Measurements from ENCODE around the gene KISS1R. TPM values are rescaled to one million over a fixed set of nuclear protein-coding genes. Genes with fewer than 3 reads are reported as not detected.

KISS1R gene
- total RNA-seq, 4 donors from 2014 or later = not detected

GRCh38 chr19:872266-872951 lies 44.7 kb upstream of the KISS1R start:
- H3K27ac ChIP-seq = peak overlapping the region; percentile 72 to 86 (median 76)
- in situ Hi-C loops (cut with MboI; ENCODE audit: low pct_ligation_motif_present in 1 of 4, low pct_unique_long_range_greater_than_20kb in 1 of 4, low sequenced_read_pairs in 3 of 4) = loop anchor here in 1 of 4 donors (25.0 kb wide), 1 partner anchor 115 kb away; the partner anchor contains the start of gene WDR18

GRCh38 chr19:873084-873483 lies 44.0 kb upstream of the KISS1R start:
- Histone ChIP-seq H3K36me3 (peaks cover 0 to 9% (median 2%) of the 10 kb centered on the region in 4 donors), H3K27me3 (no peaks in the 10 kb centered on the region), H3K4me3 (no peak overlapping the region), H3K27ac (peak overlapping the region in 3 of 4 donors; percentile 28 to 86 (median 37)), H3K4me1 (peaks cover 12 to 25% (median 18%) of the 10 kb centered on the region in 4 donors), H3K9me3 (no peaks in the 10 kb centered on the region)
- in situ Hi-C loops (cut with MboI; ENCODE audit: low pct_ligation_motif_present in 1 of 4, low pct_unique_long_range_greater_than_20kb in 1 of 4, low sequenced_read_pairs in 3 of 4) (loop anchor here in 1 of 4 donors (25.0 kb wide), 1 partner anchor 114 kb away; the partner anchor contains the start of gene WDR18), intact Hi-C loops (cut with DNase I; ENCODE audit: low total_unique reads) (no loop called here)
- peak; percentile 65 for DNase-seq
- TF ChIP-seq POLR2A (IDR thresholded peaks at IDR 0.05) = no peak
- no peak for TF ChIP-seq POLR2AphosphoS5 (IDR thresholded peaks at IDR 0.05)
- no peak for TF ChIP-seq CTCF (IDR thresholded peaks at IDR 0.05)
- TF ChIP-seq EP300 (IDR thresholded peaks at IDR 0.05; ENCODE audit: low read depth) = no peak
- 100% methylated on average over 3 of the region's 13 CpGs; no CpG with 5 or more reads in 1 of the 2 donors for WGBS, 2 donors (ENCODE audit: low coverage in 1 of 2)

More at GRCh38 chr19:872266-872951, 44.7 kb upstream of the KISS1R start:
- H3K4me1 ChIP-seq = peaks cover 12 to 25% (median 18%) of the 10 kb centered on the region in 4 donors
- intact Hi-C loops (cut with DNase I; ENCODE audit: low total_unique reads) = no loop called here
- peak in 1 of 3 donors; percentile 24 for TF ChIP-seq POLR2AphosphoS5 (IDR thresholded peaks at IDR 0.05)
- no peak for TF ChIP-seq EP300 (IDR thresholded peaks at IDR 0.05; ENCODE audit: low read depth)
- H3K4me3 ChIP-seq = peak overlapping the region in 2 of 4 donors; percentile 13 to 26
- DNase-seq = peak; percentile 92
- 36% methylated on average over 25 of the region's 27 CpGs; no CpG with 5 or more reads in 1 of the 2 donors for WGBS, 2 donors (ENCODE audit: low coverage in 1 of 2)
- no peaks in the 10 kb centered on the region for H3K27me3 ChIP-seq
- H3K9me3 ChIP-seq = no peaks in the 10 kb centered on the region
- H3K36me3 ChIP-seq = peaks cover 0 to 14% (median 2%) of the 10 kb centered on the region in 4 donors

GRCh38 chr19:873561-874041 lies 43.5 kb upstream of the KISS1R start:
- no peak for DNase-seq
- 94% methylated on average over 16 of the region's 22 CpGs; no CpG with 5 or more reads in 1 of the 2 donors for WGBS, 2 donors (ENCODE audit: low coverage in 1 of 2)
- Histone ChIP-seq H3K4me1 (peaks cover 12 to 25% (median 17%) of the 10 kb centered on the region in 4 donors), H3K4me3 (no peak overlapping the region), H3K27me3 (no peaks in the 10 kb centered on the region), H3K27ac (peak overlapping the region in 3 of 4 donors; percentile 28 to 86 (median 37)), H3K36me3 (peaks cover 0 to 9% (median 2%) of the 10 kb centered on the region in 4 donors), H3K9me3 (no peaks in the 10 kb centered on the region)
- no peak for TF ChIP-seq POLR2A (IDR thresholded peaks at IDR 0.05)
- TF ChIP-seq EP300 (IDR thresholded peaks at IDR 0.05; ENCODE audit: low read depth) = no peak
- no peak for TF ChIP-seq CTCF (IDR thresholded peaks at IDR 0.05)
- no peak for TF ChIP-seq POLR2AphosphoS5 (IDR thresholded peaks at IDR 0.05)
- intact Hi-C loops (cut with DNase I; ENCODE audit: low total_unique reads) = no loop called here
- in situ Hi-C loops (cut with MboI; ENCODE audit: low pct_ligation_motif_present in 1 of 4, low pct_unique_long_range_greater_than_20kb in 1 of 4, low sequenced_read_pairs in 3 of 4) = loop anchor here in 1 of 4 donors (25.0 kb wide), 1 partner anchor 114 kb away; the partner anchor contains the start of gene WDR18

- no peak overlapping the region for H3K4me3 ChIP-seq
- peaks cover 0 to 14% (median 4%) of the 10 kb centered on the region in 4 donors for H3K36me3 ChIP-seq
- in situ Hi-C loops (cut with MboI; ENCODE audit: low pct_ligation_motif_present in 1 of 4, low pct_unique_long_range_greater_than_20kb in 1 of 4, low sequenced_read_pairs in 3 of 4) (no loop called here), intact Hi-C loops (cut with DNase I; ENCODE audit: low total_unique reads) (no loop called here)
- no peak overlapping the region for H3K27ac ChIP-seq
- H3K27me3 ChIP-seq = no peaks in the 10 kb centered on the region
- no peak for TF ChIP-seq EP300 (IDR thresholded peaks at IDR 0.05; ENCODE audit: low read depth)
- no peak for TF ChIP-seq POLR2A (IDR thresholded peaks at IDR 0.05)
- TF ChIP-seq CTCF (IDR thresholded peaks at IDR 0.05) = no peak
- no peak for TF ChIP-seq POLR2AphosphoS5 (IDR thresholded peaks at IDR 0.05)
- no peak for DNase-seq
- peaks cover 6 to 13% (median 10%) of the 10 kb centered on the region in 4 donors for H3K4me1 ChIP-seq
- WGBS, 2 donors (ENCODE audit: low coverage in 1 of 2) = 91 to 95% methylated on average over 14 to 27 of the region's 28 CpGs
- no peaks in the 10 kb centered on the region for H3K9me3 ChIP-seq
These were observed 41.8 kb upstream of the KISS1R start for GRCh38 chr19:875265-875879.
